Heart left ventricle (tissue), 13 donors: ENCODE results near the gene EXOC3L4.

Source experiments
- POLR2A ChIP-seq, 2 donors: fragments of 450-650 bp; IDR thresholded peaks; one replicate each; pipeline ENCODE4 v1.6.1; 2017; ENCODE audit warnings: antibody characterized with exemption in 2 of 2, mild to moderate bottlenecking in 2 of 2, moderate library complexity in 2 of 2
- TF ChIP-seq, protein P1 (sequence below), 12 donors: fragments of 200-600 bp; sonication (generic) in 4 of 12; IDR thresholded peaks; one replicate each; pipeline versions ENCODE4 v1.5.0 to v1.8.0; 2018 to 2022; ENCODE audit warnings: antibody characterized with exemption in 12 of 12, mild to moderate bottlenecking in 5 of 12
- donor health status: ischemic (EF 13 %, LVEDD 7.1; RV severe dilation, severe dysfunction).
- donor health status: DM: no; HTN: yes; CAD: no.
- donor health status: DM: no; HTN: no; CAD: no.
- donor health status: ischemic (EF 25% LVEDD 6.9; RV normal size, moderate dysfunction).
- donor health status: ischemic (EF 25% LVEDD 5.7; RV mildly dilated, moderate dysfunction).
- donor health status: ischemic (EF 35%, LVEDD 5.7; RV mildly dilated, moderate dysfunction).
- donor health status: nonischemic (EF 11% LVEDD 7.7; RV severe dilation, severe dysfunction).
- donor health status: DM: yes; HTN: yes; CAD: no.
- donor health status: PGD.
- donor health status: ischemic (EF 29% LVEDD 5.4; RV normal size, mild dysfunction).
- donor health status: nonischemic (EF 23%, LVEDD 6.1; RV moderate dilation, normal function).

DNA sequence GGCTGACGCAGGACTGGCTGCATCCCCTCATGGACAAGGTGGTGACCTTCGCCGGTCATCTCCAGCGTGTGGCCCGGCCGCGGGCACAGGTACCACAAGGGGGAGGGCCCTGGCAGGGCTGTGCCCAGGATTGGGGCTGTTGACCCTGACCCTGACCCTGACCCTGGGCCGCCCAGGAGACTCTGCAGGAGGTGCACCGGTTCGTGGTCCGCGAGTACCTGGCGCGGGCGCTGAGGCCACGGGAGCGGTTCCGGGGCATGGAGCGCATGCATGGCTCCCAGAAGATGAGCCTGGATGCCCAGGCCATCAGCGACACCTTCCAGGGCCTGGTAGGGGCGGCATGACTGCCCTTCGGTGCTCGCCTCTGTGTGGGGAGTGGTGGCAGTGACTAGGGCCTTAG lies 12.9 kb downstream of the EXOC3L4 start:
- TF ChIP-seq, protein P1, sequence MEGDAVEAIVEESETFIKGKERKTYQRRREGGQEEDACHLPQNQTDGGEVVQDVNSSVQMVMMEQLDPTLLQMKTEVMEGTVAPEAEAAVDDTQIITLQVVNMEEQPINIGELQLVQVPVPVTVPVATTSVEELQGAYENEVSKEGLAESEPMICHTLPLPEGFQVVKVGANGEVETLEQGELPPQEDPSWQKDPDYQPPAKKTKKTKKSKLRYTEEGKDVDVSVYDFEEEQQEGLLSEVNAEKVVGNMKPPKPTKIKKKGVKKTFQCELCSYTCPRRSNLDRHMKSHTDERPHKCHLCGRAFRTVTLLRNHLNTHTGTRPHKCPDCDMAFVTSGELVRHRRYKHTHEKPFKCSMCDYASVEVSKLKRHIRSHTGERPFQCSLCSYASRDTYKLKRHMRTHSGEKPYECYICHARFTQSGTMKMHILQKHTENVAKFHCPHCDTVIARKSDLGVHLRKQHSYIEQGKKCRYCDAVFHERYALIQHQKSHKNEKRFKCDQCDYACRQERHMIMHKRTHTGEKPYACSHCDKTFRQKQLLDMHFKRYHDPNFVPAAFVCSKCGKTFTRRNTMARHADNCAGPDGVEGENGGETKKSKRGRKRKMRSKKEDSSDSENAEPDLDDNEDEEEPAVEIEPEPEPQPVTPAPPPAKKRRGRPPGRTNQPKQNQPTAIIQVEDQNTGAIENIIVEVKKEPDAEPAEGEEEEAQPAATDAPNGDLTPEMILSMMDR (IDR thresholded peaks at IDR 0.05) = no peak
- TF ChIP-seq POLR2A (IDR thresholded peaks at IDR 0.05) = no peak
